ENCODE measurements around the gene CHMP4A. TPM values are rescaled to one million over a fixed set of nuclear protein-coding genes. Genes with fewer than 3 reads are reported as not detected.
"Not testable (repeated sequence)": the region's sequence is repeated elsewhere in the genome, so short reads cannot be mapped to it uniquely, and the experiment has no call there.

The CHMP4A gene
- total RNA-seq, 1 experiment from 2014 or later: 88.6 TPM

- ChIA-PET POLR2A (interaction anchor here (1.4 to 2.4 kb wide), 2 partner anchors 21 to 48 kb away, joined by 3 to 8 read pairs; partner anchors contain the start of gene RABGGTA), CTCF (interaction anchor here (1.3 to 17.7 kb wide), 3 partner anchors 17 to 59 kb away, joined by 9 to 457 read pairs (median 414); partner anchors contain the start of genes CIDEB, DHRS1, NOP9 and RABGGTA)
- TF ChIP-seq CTCF (IDR thresholded peaks at IDR 0.05; ENCODE audit: unreplicated experiment): no peak
- peaks cover 18% of the 10 kb centered on the region for H3K36me3 Mint-ChIP-seq (ENCODE audit: insufficient read depth, unreplicated experiment)
- no TSS peak for BruUV-seq (replicated peaks)
- no peak for DNase-seq (ENCODE audit: unreplicated experiment)
- H3K4me1 Mint-ChIP-seq (ENCODE audit: insufficient read depth, unreplicated experiment): peaks cover 6% of the 10 kb centered on the region
- no peak overlapping the region for H3K27ac Mint-ChIP-seq (ENCODE audit: low read depth, unreplicated experiment)
- H3K9me3 Mint-ChIP-seq (ENCODE audit: unreplicated experiment): no peaks in the 10 kb centered on the region
- H3K4me3 Mint-ChIP-seq (ENCODE audit: unreplicated experiment): no peak overlapping the region
- no peaks in the 10 kb centered on the region for H3K27me3 Mint-ChIP-seq (ENCODE audit: insufficient read depth, unreplicated experiment)
- intact Hi-C loops (cut with micrococcal nuclease): no loop called here
Observed at GRCh38 chr14:24249230-24250021, 36.1 kb upstream of the CHMP4A start.

GRCh38 chr14:24247422-24247821 is 34.1 kb upstream of the CHMP4A start:
- Mint-ChIP-seq H3K27me3 (ENCODE audit: insufficient read depth, unreplicated experiment) (no peaks in the 10 kb centered on the region), H3K9me3 (ENCODE audit: unreplicated experiment) (no peaks in the 10 kb centered on the region), H3K36me3 (ENCODE audit: insufficient read depth, unreplicated experiment) (peaks cover 14% of the 10 kb centered on the region), H3K4me1 (ENCODE audit: insufficient read depth, unreplicated experiment) (peaks cover 12% of the 10 kb centered on the region), H3K4me3 (ENCODE audit: unreplicated experiment) (no peak overlapping the region), H3K27ac (ENCODE audit: low read depth, unreplicated experiment) (no peak overlapping the region)
- no TSS peak for BruUV-seq (replicated peaks)
- TF ChIP-seq CTCF (IDR thresholded peaks at IDR 0.05; ENCODE audit: unreplicated experiment): no peak
- no peak for DNase-seq (ENCODE audit: unreplicated experiment)
- ChIA-PET POLR2A (interaction anchor here (0.6 to 3.9 kb wide), 8 partner anchors 10 to 139 kb away, joined by 3 to 20 read pairs (median 4); partner anchors contain the start of genes DHRS1, NOP9 and RABGGTA), CTCF (interaction anchor here (0.5 to 17.7 kb wide), 10 partner anchors 16 to 1399 kb away, joined by 3 to 457 read pairs (median 5); partner anchors contain the start of genes CIDEB, DHRS1, LTB4R2 and NOP9)
- intact Hi-C loops (cut with micrococcal nuclease): no loop called here

- Mint-ChIP-seq H3K4me3 (ENCODE audit: unreplicated experiment) (no peak overlapping the region), H3K27me3 (ENCODE audit: insufficient read depth, unreplicated experiment) (no peaks in the 10 kb centered on the region), H3K27ac (ENCODE audit: low read depth, unreplicated experiment) (no peak overlapping the region), H3K36me3 (ENCODE audit: insufficient read depth, unreplicated experiment) (peaks cover 20% of the 10 kb centered on the region), H3K9me3 (ENCODE audit: unreplicated experiment) (no peaks in the 10 kb centered on the region), H3K4me1 (ENCODE audit: insufficient read depth, unreplicated experiment) (peaks cover 12% of the 10 kb centered on the region)
- intact Hi-C loops (cut with micrococcal nuclease): no loop called here
- POLR2A ChIA-PET: interaction anchor here (0.6 to 3.9 kb wide), 8 partner anchors 11 to 140 kb away, joined by 3 to 20 read pairs (median 4); partner anchors contain the start of genes GMPR2 and RABGGTA
- BruUV-seq (replicated peaks): no TSS peak
- CTCF ChIA-PET: interaction anchor here (0.5 to 17.7 kb wide), 12 partner anchors 9 to 263 kb away, joined by 3 to 457 read pairs (median 5); partner anchors contain the start of genes CIDEB, DHRS1, GMPR2 and LTB4R2
- no peak for DNase-seq (ENCODE audit: unreplicated experiment)
- no peak for TF ChIP-seq CTCF (IDR thresholded peaks at IDR 0.05; ENCODE audit: unreplicated experiment)
Observed at GRCh38 chr14:24246765-24247212, 33.5 kb upstream of the CHMP4A start.

GRCh38 chr14:24245350-24245749 is 32.1 kb upstream of the CHMP4A start:
- H3K9me3 Mint-ChIP-seq (ENCODE audit: unreplicated experiment); intact Hi-C loops (cut with micrococcal nuclease); H3K4me3 Mint-ChIP-seq (ENCODE audit: unreplicated experiment); H3K27ac Mint-ChIP-seq (ENCODE audit: low read depth, unreplicated experiment); DNase-seq (ENCODE audit: unreplicated experiment); BruUV-seq (replicated peaks); H3K27me3 Mint-ChIP-seq (ENCODE audit: insufficient read depth, unreplicated experiment): not testable (repeated sequence)
- ChIA-PET CTCF (interaction anchor here (0.6 to 17.7 kb wide), 6 partner anchors 21 to 1069 kb away, joined by 3 to 457 read pairs (median 28); partner anchors contain the start of genes ADCY4, CIDEB, DHRS1 and NOP9), POLR2A (interaction anchor here (0.7 to 3.9 kb wide), 6 partner anchors 12 to 88 kb away, joined by 3 to 20 read pairs (median 4); no protein-coding TSS in a partner anchor)
- peaks cover 12% of the 10 kb centered on the region for H3K4me1 Mint-ChIP-seq (ENCODE audit: insufficient read depth, unreplicated experiment)
- peaks cover 21% of the 10 kb centered on the region for H3K36me3 Mint-ChIP-seq (ENCODE audit: insufficient read depth, unreplicated experiment)
